Type B pancreatic cell (in vitro differentiated cells): ENCODE measurements around the gene IL6R. TPM values are rescaled to one million over a fixed set of nuclear protein-coding genes. Genes with fewer than 3 reads are reported as not detected.
"Not testable (repeated sequence)": the region's sequence is repeated elsewhere in the genome, so short reads cannot be mapped to it uniquely, and the experiment has no call there.

Source experiments
- DNase-seq: peaks from one replicate; pipeline ENCODE4 v3.0.0; 2021; ENCODE audit warnings: mixed read lengths; ENCODE audit not compliant: unreplicated experiment; ENCODE audit errors: extremely low spot score
- H3K27ac Mint-ChIP-seq: 2 replicates; pipeline ENCODE4 v1.8.0; 2021; ENCODE audit warnings: mild to moderate bottlenecking, mixed read lengths
- H3K27me3 Mint-ChIP-seq: 2 replicates; pipeline ENCODE4 v1.8.0; 2021; ENCODE audit warnings: mixed read lengths
- H3K36me3 Mint-ChIP-seq: 2 replicates; pipeline ENCODE4 v1.8.0; 2021; ENCODE audit warnings: mixed read lengths
- H3K4me1 Mint-ChIP-seq: one replicate; pipeline ENCODE4 v1.8.0; 2021; ENCODE audit warnings: mixed read lengths; ENCODE audit not compliant: unreplicated experiment
- H3K4me3 Mint-ChIP-seq: 2 replicates; pipeline ENCODE4 v1.8.0; 2021; ENCODE audit warnings: mild to moderate bottlenecking, mixed read lengths
- H3K9me3 Mint-ChIP-seq: 2 replicates; pipeline ENCODE4 v1.8.0; 2021; ENCODE audit warnings: mixed read lengths
- CTCF ChIP-seq: fragments of 200-600 bp; sonication (generic); conservative IDR thresholded peaks from 2 replicates; pipeline ENCODE4 v1.5.0; 2021; ENCODE audit warnings: antibody characterized with exemption, mild to moderate bottlenecking
- total RNA-seq: library from RNA; stranded (reverse); gene quantifications from 2 replicates; pipeline ENCODE4 v1.2.1, GENCODE V29; 2021; ENCODE audit warnings: low replicate concordance

IL6R gene
- total RNA-seq, 1 donor from 2014 or later = 12.5 TPM

GRCh38 chr1:154479764-154480421 is 74.8 kb downstream of the IL6R start:
- Mint-ChIP-seq H3K27me3 (peaks cover 4% of the 10 kb centered on the region), H3K9me3 (no peaks in the 10 kb centered on the region), H3K27ac (no peak overlapping the region), H3K4me1 (peaks cover 24% of the 10 kb centered on the region), H3K36me3 (no peaks in the 10 kb centered on the region), H3K4me3 (no peak overlapping the region)
- no peak for DNase-seq
- TF ChIP-seq CTCF = peak; percentile 97

DNA sequence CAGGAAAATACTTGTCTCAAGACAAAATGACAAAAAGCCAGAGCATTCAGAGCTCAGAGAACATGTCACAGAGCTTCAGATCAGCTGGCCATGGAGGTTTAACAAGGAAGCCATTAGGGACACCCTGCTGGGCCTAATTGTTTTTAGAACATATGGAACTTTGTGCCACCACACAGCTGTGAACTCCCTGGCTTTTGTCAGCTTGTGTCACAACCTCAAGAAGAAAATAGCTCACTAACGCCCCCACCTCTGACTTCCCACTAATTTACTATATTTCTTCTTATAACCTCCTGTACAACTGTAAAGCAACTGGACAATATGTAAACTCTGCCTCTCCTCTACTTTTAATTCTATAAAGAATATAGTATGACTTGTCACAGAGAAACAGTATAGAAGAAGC is 75.9 kb downstream of the IL6R start:
- TF ChIP-seq CTCF = no peak
- Mint-ChIP-seq H3K9me3 (no peaks in the 10 kb centered on the region), H3K36me3 (no peaks in the 10 kb centered on the region), H3K4me1 (peaks cover 24% of the 10 kb centered on the region), H3K27me3 (peaks cover 7% of the 10 kb centered on the region), H3K27ac (no peak overlapping the region), H3K4me3 (no peak overlapping the region)
- no peak for DNase-seq

GRCh38 chr1:154483941-154484803 is 79.0 kb downstream of the IL6R start:
- Mint-ChIP-seq H3K27ac (no peak overlapping the region), H3K9me3 (no peaks in the 10 kb centered on the region), H3K27me3 (peaks cover 14% of the 10 kb centered on the region), H3K4me1 (peaks cover 21% of the 10 kb centered on the region), H3K4me3 (no peak overlapping the region), H3K36me3 (no peaks in the 10 kb centered on the region)
- TF ChIP-seq CTCF = no peak
- no peak for DNase-seq

DNA sequence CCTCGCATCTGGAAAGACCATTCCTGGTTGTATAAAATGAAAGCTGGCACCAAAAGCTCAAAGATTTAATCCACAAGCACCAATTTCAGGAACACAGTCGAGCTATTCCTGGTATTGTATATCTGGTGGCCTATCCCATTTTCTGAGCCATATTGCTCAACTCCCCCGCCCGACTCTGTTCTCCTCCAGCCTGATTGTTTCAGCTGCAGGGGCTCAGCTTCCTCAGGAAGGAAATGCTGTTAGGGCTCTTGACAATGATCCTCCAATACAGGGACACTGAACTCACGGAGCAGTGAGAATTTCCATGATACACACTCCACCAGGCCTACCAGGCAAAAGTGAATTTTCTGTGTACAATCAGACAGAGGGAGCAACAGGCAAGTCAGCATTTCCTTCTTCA is 80.0 kb downstream of the IL6R start:
- no peak for TF ChIP-seq CTCF
- H3K4me3 Mint-ChIP-seq = no peak overlapping the region
- no peaks in the 10 kb centered on the region for H3K9me3 Mint-ChIP-seq
- H3K27me3 Mint-ChIP-seq = peaks cover 17% of the 10 kb centered on the region
- no peak for DNase-seq
- H3K4me1 Mint-ChIP-seq = peaks cover 16% of the 10 kb centered on the region
- no peak overlapping the region for H3K27ac Mint-ChIP-seq
- no peaks in the 10 kb centered on the region for H3K36me3 Mint-ChIP-seq

DNA sequence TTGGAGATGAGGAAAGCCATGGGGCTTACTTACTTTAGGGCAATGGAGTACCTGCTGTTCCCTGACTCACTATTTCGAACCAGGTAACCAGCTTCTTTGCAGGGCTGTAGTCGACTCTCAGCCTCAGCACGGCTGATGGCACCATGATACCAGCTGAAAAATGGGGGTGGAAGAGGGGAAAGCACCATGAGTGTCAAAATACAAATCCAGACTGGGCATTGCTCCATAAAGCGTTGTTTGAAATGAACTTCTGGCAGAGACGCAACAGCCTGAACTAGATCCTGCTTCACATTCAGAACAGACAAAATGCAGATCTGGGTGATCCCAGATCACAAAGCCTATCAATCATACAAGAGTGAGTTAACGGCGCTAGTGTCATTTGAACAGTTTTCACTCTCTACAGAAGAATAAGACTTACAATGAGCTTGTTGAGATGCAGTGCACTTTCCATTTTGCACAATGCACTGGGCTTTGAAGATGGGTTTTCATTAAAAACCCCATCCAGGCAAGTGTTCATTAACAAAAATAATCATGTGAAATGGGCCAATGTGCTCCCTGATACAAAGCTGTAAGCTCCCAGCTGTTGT is 80.9 kb downstream of the IL6R start:
- H3K36me3 Mint-ChIP-seq = no peaks in the 10 kb centered on the region
- no peak overlapping the region for H3K4me3 Mint-ChIP-seq
- H3K27me3 Mint-ChIP-seq = peaks cover 23% of the 10 kb centered on the region
- no peak overlapping the region for H3K27ac Mint-ChIP-seq
- H3K9me3 Mint-ChIP-seq = no peaks in the 10 kb centered on the region
- TF ChIP-seq CTCF = no peak
- peaks cover 7% of the 10 kb centered on the region for H3K4me1 Mint-ChIP-seq
- no peak for DNase-seq

GRCh38 chr1:154486756-154487155 is 81.6 kb downstream of the IL6R start:
- peaks cover 30% of the 10 kb centered on the region for H3K27me3 Mint-ChIP-seq
- H3K36me3 Mint-ChIP-seq, H3K9me3 Mint-ChIP-seq, H3K27ac Mint-ChIP-seq, H3K4me3 Mint-ChIP-seq, H3K4me1 Mint-ChIP-seq, DNase-seq: not testable (repeated sequence)
